BE2C (cell line): Measurements from ENCODE around the gene NOSIP.
A peak's percentile ranks its signal among the peaks of the same experiment; 100 is the strongest.

Experiments used
- DNase-seq: peaks from one replicate; pipeline ENCODE4 v3.0.0-alpha.2; 2020
- H3K27me3 ChIP-seq: fragments of 250-450 bp; sonication (Bioruptor Pico); 2 replicates; pipeline ENCODE4 v1.5.1; 2020; ENCODE audit warnings: mild to moderate bottlenecking
- H3K36me3 ChIP-seq: fragments of 250-450 bp; sonication (Bioruptor Pico); 2 replicates; pipeline ENCODE4 v1.5.1; 2020; ENCODE audit warnings: mild to moderate bottlenecking
- H3K4me1 ChIP-seq: fragments of 250-450 bp; sonication (Bioruptor Pico); 2 replicates; pipeline ENCODE4 v1.5.1; 2020
- H3K4me3 ChIP-seq: 2 replicates; pipeline ENCODE4 v1.5.1; 2011; ENCODE audit warnings: low read depth, low read length
- H3K9me3 ChIP-seq: fragments of 250-450 bp; sonication (Bioruptor Pico); 2 replicates; pipeline ENCODE4 v1.5.1; 2020
- CTCF ChIP-seq: IDR thresholded peaks from 2 replicates; pipeline ENCODE4 v1.5.1; 2012; ENCODE audit warnings: mild to moderate bottlenecking, low read depth, low read length

The NOSIP gene

GRCh38 chr19:49560358-49560900, 19.9 kb downstream of the NOSIP start:
- DNase-seq = no peak
- H3K36me3 ChIP-seq = peaks cover 29% of the 10 kb centered on the region
- H3K9me3 ChIP-seq = peaks cover 4% of the 10 kb centered on the region; the same call in 1 of the 2 replicates
- no peak overlapping the region for H3K4me3 ChIP-seq
- no peaks in the 10 kb centered on the region for H3K27me3 ChIP-seq
- no peak for TF ChIP-seq CTCF
- H3K4me1 ChIP-seq = peaks cover 3% of the 10 kb centered on the region; the same call in 1 of the 2 replicates

- no peaks in the 10 kb centered on the region for H3K27me3 ChIP-seq
- TF ChIP-seq CTCF = no peak
- peaks cover 29% of the 10 kb centered on the region for H3K36me3 ChIP-seq
- peaks cover 4% of the 10 kb centered on the region; the same call in 1 of the 2 replicates for H3K9me3 ChIP-seq
- DNase-seq = peak; percentile 48
- no peak overlapping the region for H3K4me3 ChIP-seq
- H3K4me1 ChIP-seq = peaks cover 3% of the 10 kb centered on the region; the same call in 1 of the 2 replicates
These were observed 20.4 kb downstream of the NOSIP start for GRCh38 chr19:49559928-49560327.

- Histone ChIP-seq H3K27me3 (no peaks in the 10 kb centered on the region), H3K36me3 (peaks cover 29% of the 10 kb centered on the region)
These were observed 20.9 kb downstream of the NOSIP start for GRCh38 chr19:49559443-49559842.

GRCh38 chr19:49558591-49558990, 21.8 kb downstream of the NOSIP start:
- DNase-seq = no peak
- no peak for TF ChIP-seq CTCF
- Histone ChIP-seq H3K36me3 (peaks cover 29% of the 10 kb centered on the region), H3K4me1 (peaks cover 3% of the 10 kb centered on the region; the same call in 1 of the 2 replicates), H3K9me3 (peaks cover 4% of the 10 kb centered on the region; the same call in 1 of the 2 replicates), H3K27me3 (no peaks in the 10 kb centered on the region), H3K4me3 (no peak overlapping the region)

More at GRCh38 chr19:49559443-49559842, 20.9 kb downstream of the NOSIP start:
- H3K9me3 ChIP-seq = peaks cover 4% of the 10 kb centered on the region; the same call in 1 of the 2 replicates
- TF ChIP-seq CTCF = no peak
- DNase-seq = no peak
- peaks cover 3% of the 10 kb centered on the region; the same call in 1 of the 2 replicates for H3K4me1 ChIP-seq
- no peak overlapping the region for H3K4me3 ChIP-seq

GRCh38 chr19:49557641-49558325, 22.6 kb downstream of the NOSIP start:
- DNase-seq = no peak
- Histone ChIP-seq H3K27me3 (no peaks in the 10 kb centered on the region), H3K9me3 (peaks cover 4% of the 10 kb centered on the region; the same call in 1 of the 2 replicates), H3K36me3 (peaks cover 29% of the 10 kb centered on the region), H3K4me3 (no peak overlapping the region), H3K4me1 (peaks cover 3% of the 10 kb centered on the region; the same call in 1 of the 2 replicates)
- TF ChIP-seq CTCF = no peak
